Endodermal cell (in vitro differentiated cells): ENCODE results near the gene PPA2. TPM values are rescaled to one million over a fixed set of nuclear protein-coding genes. Genes with fewer than 3 reads are reported as not detected.
A peak's percentile ranks its signal among the peaks of the same experiment; 100 is the strongest.
"Not testable (repeated sequence)": the region's sequence is repeated elsewhere in the genome, so short reads cannot be mapped to it uniquely, and the experiment has no call there.

Experiments used
- DNase-seq: peaks from one replicate; pipeline ENCODE4 v3.0.0-alpha.2; 2017
- H3K27ac ChIP-seq: 2 replicates; pipeline ENCODE4 v1.5.1; 2013; ENCODE audit warnings: mild to moderate bottlenecking, low read depth, low read length, moderate library complexity
- H3K27me3 ChIP-seq: 2 replicates; pipeline ENCODE4 v1.6.1; 2013; ENCODE audit warnings: mild to moderate bottlenecking, low read length, moderate library complexity; ENCODE audit not compliant: insufficient read depth, control insufficient read depth, poor library complexity, severe bottlenecking
- H3K36me3 ChIP-seq: 2 replicates; pipeline ENCODE4 v1.7.0; 2013; ENCODE audit warnings: mild to moderate bottlenecking, low read length, moderate library complexity; ENCODE audit not compliant: control insufficient read depth, insufficient read depth
- H3K4me1 ChIP-seq: one replicate; pipeline ENCODE4 v1.7.0; 2013; ENCODE audit warnings: low read length; ENCODE audit not compliant: control insufficient read depth, insufficient read depth
- H3K4me3 ChIP-seq: 2 replicates; pipeline ENCODE4 v1.5.1; 2013; ENCODE audit warnings: mild to moderate bottlenecking, low read length, moderate library complexity
- H3K9ac ChIP-seq: 2 replicates; pipeline ENCODE4 v1.6.1; 2013; ENCODE audit warnings: mild to moderate bottlenecking, low read length, moderate library complexity; ENCODE audit not compliant: poor library complexity, severe bottlenecking; ENCODE audit errors: extremely low read depth
- H3K9me3 ChIP-seq: 2 replicates; pipeline ENCODE4 v1.6.1; 2013; ENCODE audit warnings: mild to moderate bottlenecking, low read length, moderate library complexity; ENCODE audit not compliant: control insufficient read depth
- H3K27ac Mint-ChIP-seq: 2 replicates; pipeline ENCODE4 v1.8.0; 2020; ENCODE audit warnings: mixed read lengths
- H3K27me3 Mint-ChIP-seq: 2 replicates; pipeline ENCODE4 v1.8.0; 2021; ENCODE audit warnings: mild to moderate bottlenecking, mixed read lengths; ENCODE audit not compliant: insufficient read depth
- H3K36me3 Mint-ChIP-seq: 2 replicates; pipeline ENCODE4 v1.8.0; 2020; ENCODE audit warnings: low read depth, mixed read lengths
- H3K4me1 Mint-ChIP-seq: 2 replicates; pipeline ENCODE4 v1.8.0; 2020; ENCODE audit warnings: mixed read lengths
- H3K4me3 Mint-ChIP-seq: 2 replicates; pipeline ENCODE4 v1.8.0; 2020; ENCODE audit warnings: mild to moderate bottlenecking, moderate library complexity, mixed read lengths
- H3K9me3 Mint-ChIP-seq: 2 replicates; pipeline ENCODE4 v1.8.0; 2020; ENCODE audit warnings: mild to moderate bottlenecking, mixed read lengths
- CTCF ChIP-seq: fragments of 200-600 bp; sonication (generic); conservative IDR thresholded peaks from 2 replicates; pipeline ENCODE4 v1.5.0; 2021; ENCODE audit warnings: antibody characterized with exemption, mild to moderate bottlenecking
- WGBS, 2 experiments: methylation state at CpG; one replicate each; pipeline versions ENCODE4 v1.1.5 to v1.1.7; 2013; ENCODE audit warnings: missing lambda C conversion rate in 2 of 2, mixed read lengths in 1 of 2; ENCODE audit not compliant: insufficient coverage in 1 of 2, insufficient read length in 1 of 2; 5-methylcytosine and 5-hydroxymethylcytosine counted together
- total RNA-seq, 2 donors: library from RNA; stranded (reverse); fragmentation: NEBNext Ultra II Directional in 1 of 2; extraction: Animal tissue kit (Norgen Biotek cat#: 25700) in 1 of 2; gene quantifications; 2 replicates in 1 of 2; 3 replicates in 1 of 2; pipeline ENCODE4 v1.2.1, GENCODE V29; 2021

The PPA2 gene
- total RNA-seq, 2 donors from 2014 or later, result 90.7 to 133 TPM

- 90 to 97% methylated on average over 2 to 5 of the region's 5 CpGs for WGBS, 2 experiments
Observed at GRCh38 chr4:105417624-105418023, 56.2 kb downstream of the PPA2 start.

GRCh38 chr4:105415281-105415744, 58.5 kb downstream of the PPA2 start:
- peaks cover 34% of the 10 kb centered on the region for H3K36me3 Mint-ChIP-seq
- H3K9ac ChIP-seq, result no peak overlapping the region
- no peaks in the 10 kb centered on the region for H3K9me3 ChIP-seq
- H3K27ac ChIP-seq, result no peak overlapping the region
- no peak overlapping the region for H3K4me3 Mint-ChIP-seq
- no peaks in the 10 kb centered on the region for H3K4me1 ChIP-seq
- H3K9me3 Mint-ChIP-seq, result peaks cover 20% of the 10 kb centered on the region
- H3K36me3 ChIP-seq, result peaks cover 19% of the 10 kb centered on the region
- H3K4me1 Mint-ChIP-seq, result no peaks in the 10 kb centered on the region
- no peak overlapping the region for H3K27ac Mint-ChIP-seq
- 88 to 97% methylated on average over 3 to 12 of the region's 12 CpGs for WGBS, 2 experiments
- no peaks in the 10 kb centered on the region for H3K27me3 Mint-ChIP-seq
- DNase-seq, result no peak
- TF ChIP-seq CTCF, result no peak
- H3K4me3 ChIP-seq, result no peak overlapping the region
- no peaks in the 10 kb centered on the region for H3K27me3 ChIP-seq

More at GRCh38 chr4:105417624-105418023, 56.2 kb downstream of the PPA2 start:
- Histone ChIP-seq H3K27ac (no peak overlapping the region), H3K4me1 (no peaks in the 10 kb centered on the region), H3K4me3 (no peak overlapping the region), H3K9ac (no peak overlapping the region), H3K9me3 (no peaks in the 10 kb centered on the region), H3K27me3 (no peaks in the 10 kb centered on the region), H3K36me3 (peaks cover 37% of the 10 kb centered on the region)
- Mint-ChIP-seq H3K27me3 (no peaks in the 10 kb centered on the region), H3K4me1 (no peaks in the 10 kb centered on the region), H3K36me3 (peaks cover 32% of the 10 kb centered on the region), H3K4me3 (no peak overlapping the region), H3K9me3 (peaks cover 1% of the 10 kb centered on the region), H3K27ac (no peak overlapping the region)
- TF ChIP-seq CTCF, result no peak
- no peak for DNase-seq

- H3K27me3 Mint-ChIP-seq, result no peaks in the 10 kb centered on the region
- peaks cover 20% of the 10 kb centered on the region for H3K9me3 Mint-ChIP-seq
- peak; percentile 45 for DNase-seq
- no peak overlapping the region for H3K27ac Mint-ChIP-seq
- peaks cover 44% of the 10 kb centered on the region for H3K36me3 Mint-ChIP-seq
- Histone ChIP-seq H3K4me1 (no peaks in the 10 kb centered on the region), H3K9me3 (no peaks in the 10 kb centered on the region), H3K27me3 (no peaks in the 10 kb centered on the region), H3K4me3 (no peak overlapping the region), H3K36me3 (peaks cover 19% of the 10 kb centered on the region), H3K27ac (no peak overlapping the region), H3K9ac (no peak overlapping the region)
- no peaks in the 10 kb centered on the region for H3K4me1 Mint-ChIP-seq
- 87 to 90% methylated on average over 5 to 15 of the region's 15 CpGs for WGBS, 2 experiments
- TF ChIP-seq CTCF, result no peak
- no peak overlapping the region for H3K4me3 Mint-ChIP-seq
Observed at GRCh38 chr4:105414316-105414715, 59.5 kb downstream of the PPA2 start.

GRCh38 chr4:105409135-105409534, 64.7 kb downstream of the PPA2 start:
- H3K4me1 ChIP-seq, H3K4me3 ChIP-seq, H3K4me1 Mint-ChIP-seq, H3K9ac ChIP-seq, DNase-seq, H3K27ac ChIP-seq, H3K4me3 Mint-ChIP-seq, H3K27me3 ChIP-seq, H3K27ac Mint-ChIP-seq, H3K27me3 Mint-ChIP-seq: not testable (repeated sequence)
- Mint-ChIP-seq H3K9me3 (peaks cover 25% of the 10 kb centered on the region), H3K36me3 (peaks cover 57% of the 10 kb centered on the region)
- peaks cover 14% of the 10 kb centered on the region for H3K36me3 ChIP-seq
- WGBS, 2 experiments, result 77 to 92% methylated on average over 3 to 8 of the region's 8 CpGs
- H3K9me3 ChIP-seq, result peaks cover 13% of the 10 kb centered on the region
